ENCODE results near the gene CWC22. TPM values are rescaled to one million over a fixed set of nuclear protein-coding genes. Genes with fewer than 3 reads are reported as not detected.

The CWC22 gene
- total and polyA plus RNA-seq, 2 of the 13 experiments (the other 11 are each of a cell fraction or from before 2014, with no cell fraction given): 5.7 to 29.2 TPM

GRCh38 chr2:180006781-180007579, at the start of gene CWC22 (continued):
- 0 out of 2 replicates have a peak, but pooled peaks have one; percentile 39 for TF ChIP-seq DZIP1 (CRISPR knock-in tag; IDR thresholded peaks at IDR 0.05)
- peak; percentile 89 for TF ChIP-seq ZNF639 (CRISPR knock-in tag; conservative IDR thresholded peaks at IDR 0.05)
- peak; percentile 79; the same call in 1 of the 2 replicates for TF ChIP-seq NR0B2 (CRISPR knock-in tag; IDR thresholded peaks at IDR 0.05)
- no peak for TF ChIP-seq TCF12 (IDR thresholded peaks at IDR 0.05)
- TF ChIP-seq TCF12 (CRISPR knock-in tag; IDR thresholded peaks at IDR 0.05): 0 out of 2 replicates have a peak, but pooled peaks have one; percentile 39
- no peak for TF ChIP-seq ZNF775 (CRISPR knock-in tag; IDR thresholded peaks at IDR 0.05; ENCODE audit: borderline replicate concordance)
- TF ChIP-seq ZNF124 (CRISPR knock-in tag; IDR thresholded peaks at IDR 0.05): no peak; the same call in 1 of the 2 replicates
- TF ChIP-seq, protein P1, sequence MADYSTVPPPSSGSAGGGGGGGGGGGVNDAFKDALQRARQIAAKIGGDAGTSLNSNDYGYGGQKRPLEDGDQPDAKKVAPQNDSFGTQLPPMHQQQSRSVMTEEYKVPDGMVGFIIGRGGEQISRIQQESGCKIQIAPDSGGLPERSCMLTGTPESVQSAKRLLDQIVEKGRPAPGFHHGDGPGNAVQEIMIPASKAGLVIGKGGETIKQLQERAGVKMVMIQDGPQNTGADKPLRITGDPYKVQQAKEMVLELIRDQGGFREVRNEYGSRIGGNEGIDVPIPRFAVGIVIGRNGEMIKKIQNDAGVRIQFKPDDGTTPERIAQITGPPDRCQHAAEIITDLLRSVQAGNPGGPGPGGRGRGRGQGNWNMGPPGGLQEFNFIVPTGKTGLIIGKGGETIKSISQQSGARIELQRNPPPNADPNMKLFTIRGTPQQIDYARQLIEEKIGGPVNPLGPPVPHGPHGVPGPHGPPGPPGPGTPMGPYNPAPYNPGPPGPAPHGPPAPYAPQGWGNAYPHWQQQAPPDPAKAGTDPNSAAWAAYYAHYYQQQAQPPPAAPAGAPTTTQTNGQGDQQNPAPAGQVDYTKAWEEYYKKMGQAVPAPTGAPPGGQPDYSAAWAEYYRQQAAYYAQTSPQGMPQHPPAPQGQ (CRISPR knock-in tag; IDR thresholded peaks at IDR 0.05; ENCODE audit: borderline replicate concordance): no peak
- TF ChIP-seq ATAD3A (CRISPR knock-in tag; IDR thresholded peaks at IDR 0.05): no peak
- peak; percentile 55 for TF ChIP-seq PATZ1 (CRISPR knock-in tag; IDR thresholded peaks at IDR 0.05)
- peak; percentile 96 for TF ChIP-seq HBP1 (CRISPR knock-in tag; IDR thresholded peaks at IDR 0.05; ENCODE audit: low read depth)
- TF ChIP-seq, protein P2, sequence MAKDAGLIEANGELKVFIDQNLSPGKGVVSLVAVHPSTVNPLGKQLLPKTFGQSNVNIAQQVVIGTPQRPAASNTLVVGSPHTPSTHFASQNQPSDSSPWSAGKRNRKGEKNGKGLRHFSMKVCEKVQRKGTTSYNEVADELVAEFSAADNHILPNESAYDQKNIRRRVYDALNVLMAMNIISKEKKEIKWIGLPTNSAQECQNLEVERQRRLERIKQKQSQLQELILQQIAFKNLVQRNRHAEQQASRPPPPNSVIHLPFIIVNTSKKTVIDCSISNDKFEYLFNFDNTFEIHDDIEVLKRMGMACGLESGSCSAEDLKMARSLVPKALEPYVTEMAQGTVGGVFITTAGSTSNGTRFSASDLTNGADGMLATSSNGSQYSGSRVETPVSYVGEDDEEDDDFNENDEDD (CRISPR knock-in tag; IDR thresholded peaks at IDR 0.05; ENCODE audit: borderline replicate concordance): peak; percentile 33; the same call in 1 of the 2 replicates
- TF ChIP-seq ZKSCAN8 (CRISPR knock-in tag; IDR thresholded peaks at IDR 0.05; ENCODE audit: borderline replicate concordance): peak; percentile 60; the same call in 1 of the 2 replicates
- TF ChIP-seq ZKSCAN5 (CRISPR knock-in tag; IDR thresholded peaks at IDR 0.05): no peak
- TF ChIP-seq ERF (CRISPR knock-in tag; IDR thresholded peaks at IDR 0.05): peak; percentile 96
